ENCODE measurements around the gene TAS2R1. TPM values are rescaled to one million over a fixed set of nuclear protein-coding genes. Genes with fewer than 3 reads are reported as not detected.

TAS2R1 gene
- not detected in 2 replicates for total RNA-seq

GRCh38 chr5:9630251-9630650, at the start of gene TAS2R1:
TSS of gene TAS2R1 (minus strand) at chr5:9630351. CDS start at chr5:9630032, 319 bp downstream.

Other genes with a start within 250 kb of the TAS2R1 start
- 0.15 and 0.32 TPM in 2 replicates for gene SEMA5A, start 84.3 kb downstream of the TAS2R1 start, total RNA-seq